Upper lobe of left lung (tissue), 6 donors: Measurements from ENCODE around the gene DEPDC1. TPM values are rescaled to one million over a fixed set of nuclear protein-coding genes. Genes with fewer than 3 reads are reported as not detected.
"Not testable (repeated sequence)": the region's sequence is repeated elsewhere in the genome, so short reads cannot be mapped to it uniquely, and the experiment has no call there.

Experiments used
- ATAC-seq, 2 donors: fragments of 200-7000 bp; cut with Tn5 transposase; one replicate each; pipeline ENCODE4 v1.9.1; 2022; ENCODE audit warnings: mild to moderate bottlenecking in 2 of 2, moderate library complexity in 2 of 2; ENCODE audit not compliant: low FRiP score in 2 of 2
- DNase-seq, 2 donors: peaks; one replicate each; pipeline ENCODE4 v3.0.0-alpha.2; 2019 to 2020
- H3K27ac ChIP-seq, 4 donors: fragments of 200-600 bp; sonication (generic); one replicate each; pipeline ENCODE4 v1.5.1; 2016 to 2019
- H3K27me3 ChIP-seq, 4 donors: fragments of 200-600 bp; sonication (generic); one replicate each; pipeline ENCODE4 v1.5.1; 2017 to 2019
- H3K36me3 ChIP-seq, 4 donors: fragments of 200-600 bp; sonication (generic); one replicate each; pipeline ENCODE4 v1.5.1; 2016 to 2019
- H3K4me1 ChIP-seq, 4 donors: fragments of 200-600 bp; sonication (generic); one replicate each; pipeline ENCODE4 v1.5.1; 2018 to 2019
- H3K4me3 ChIP-seq, 4 donors: fragments of 200-600 bp; sonication (generic); one replicate each; pipeline ENCODE4 v1.5.1; 2017 to 2019; ENCODE audit warnings: mild to moderate bottlenecking in 2 of 4, moderate library complexity in 1 of 4
- H3K9me3 ChIP-seq, 4 donors: fragments of 200-600 bp; sonication (generic); one replicate each; pipeline ENCODE4 v1.5.1; 2018 to 2019
- EP300 ChIP-seq, 4 donors: sonication (generic); formaldehyde crosslinking; IDR thresholded peaks; one replicate each; pipeline ENCODE4 v1.5.1; 2017; ENCODE audit warnings: antibody characterized with exemption in 4 of 4, control low read depth in 2 of 4
- POLR2A ChIP-seq, 4 donors: fragments of 450-650 bp; IDR thresholded peaks; one replicate each; pipeline ENCODE4 v1.5.1; 2016 to 2017; ENCODE audit warnings: antibody characterized with exemption in 4 of 4, mild to moderate bottlenecking in 2 of 4
- POLR2AphosphoS5 ChIP-seq, 2 donors: sonication (generic); formaldehyde crosslinking; IDR thresholded peaks; one replicate each; pipeline ENCODE4 v1.5.1; 2017; ENCODE audit warnings: antibody characterized with exemption in 2 of 2
- WGBS, 2 donors: methylation state at CpG; one replicate each; pipeline ENCODE4 v1.1.5; 2017 to 2018; 5-methylcytosine and 5-hydroxymethylcytosine counted together
- total RNA-seq, 6 donors: library from RNA; depleted of rRNA in 4 of 6; stranded (reverse); fragments of >200 nt in 4 of 6; gene quantifications; one replicate each; pipeline versions ENCODE4 v1.1.0 to v1.2.1, GENCODE V29; 2016 to 2021
- TF ChIP-seq, protein P1 (sequence below), 6 experiments: fragments of 450-650 bp in 4 of 6; fragments of 200-600 bp in 2 of 6; sonication (generic) in 2 of 6; IDR thresholded peaks; one replicate each; pipeline ENCODE4 v1.5.1; 2016 to 2019; ENCODE audit warnings: antibody characterized with exemption in 6 of 6
- donor health status: DM: no; HTN: no; CAD: no; lungs with moderate emphysema.
- donor health status: DM: no; HTN: yes; CAD: no; lungs with severe emphysema.

Gene DEPDC1
- total RNA-seq, 6 donors from 2014 or later = 0.14 to 1.6 (median 0.69) TPM; not detected in 1

GRCh38 chr1:68481041-68481440 lies 15.8 kb downstream of the DEPDC1 start:
- Histone ChIP-seq H3K9me3 (no peaks in the 10 kb centered on the region), H3K27ac (no peak overlapping the region), H3K4me1 (no peaks in the 10 kb centered on the region), H3K36me3 (no peaks in the 10 kb centered on the region), H3K4me3 (no peak overlapping the region), H3K27me3 (no peaks in the 10 kb centered on the region)
- TF ChIP-seq, protein P1, sequence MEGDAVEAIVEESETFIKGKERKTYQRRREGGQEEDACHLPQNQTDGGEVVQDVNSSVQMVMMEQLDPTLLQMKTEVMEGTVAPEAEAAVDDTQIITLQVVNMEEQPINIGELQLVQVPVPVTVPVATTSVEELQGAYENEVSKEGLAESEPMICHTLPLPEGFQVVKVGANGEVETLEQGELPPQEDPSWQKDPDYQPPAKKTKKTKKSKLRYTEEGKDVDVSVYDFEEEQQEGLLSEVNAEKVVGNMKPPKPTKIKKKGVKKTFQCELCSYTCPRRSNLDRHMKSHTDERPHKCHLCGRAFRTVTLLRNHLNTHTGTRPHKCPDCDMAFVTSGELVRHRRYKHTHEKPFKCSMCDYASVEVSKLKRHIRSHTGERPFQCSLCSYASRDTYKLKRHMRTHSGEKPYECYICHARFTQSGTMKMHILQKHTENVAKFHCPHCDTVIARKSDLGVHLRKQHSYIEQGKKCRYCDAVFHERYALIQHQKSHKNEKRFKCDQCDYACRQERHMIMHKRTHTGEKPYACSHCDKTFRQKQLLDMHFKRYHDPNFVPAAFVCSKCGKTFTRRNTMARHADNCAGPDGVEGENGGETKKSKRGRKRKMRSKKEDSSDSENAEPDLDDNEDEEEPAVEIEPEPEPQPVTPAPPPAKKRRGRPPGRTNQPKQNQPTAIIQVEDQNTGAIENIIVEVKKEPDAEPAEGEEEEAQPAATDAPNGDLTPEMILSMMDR (IDR thresholded peaks at IDR 0.05) = no peak
- no peak for TF ChIP-seq EP300 (IDR thresholded peaks at IDR 0.05)
- TF ChIP-seq POLR2A (IDR thresholded peaks at IDR 0.05) = no peak
- TF ChIP-seq POLR2AphosphoS5 (IDR thresholded peaks at IDR 0.05) = no peak
- ATAC-seq (no peak), DNase-seq (no peak)
- WGBS, 2 donors = 89 to 94% methylated on average over 3 of the region's 3 CpGs

- WGBS, 2 donors = 94 to 98% methylated on average over 2 of the region's 2 CpGs
- Histone ChIP-seq H3K4me1 (no peaks in the 10 kb centered on the region), H3K27ac (no peak overlapping the region), H3K27me3 (no peaks in the 10 kb centered on the region), H3K4me3 (no peak overlapping the region), H3K9me3 (no peaks in the 10 kb centered on the region), H3K36me3 (no peaks in the 10 kb centered on the region)
- TF ChIP-seq, protein P1 (IDR thresholded peaks at IDR 0.05) = no peak
- TF ChIP-seq EP300 (IDR thresholded peaks at IDR 0.05) (no peak), POLR2AphosphoS5 (IDR thresholded peaks at IDR 0.05) (no peak), POLR2A (IDR thresholded peaks at IDR 0.05) (no peak)
- DNase-seq = no peak
- no peak for ATAC-seq
Observed at GRCh38 chr1:68479501-68479900, 17.4 kb downstream of the DEPDC1 start.

DNA sequence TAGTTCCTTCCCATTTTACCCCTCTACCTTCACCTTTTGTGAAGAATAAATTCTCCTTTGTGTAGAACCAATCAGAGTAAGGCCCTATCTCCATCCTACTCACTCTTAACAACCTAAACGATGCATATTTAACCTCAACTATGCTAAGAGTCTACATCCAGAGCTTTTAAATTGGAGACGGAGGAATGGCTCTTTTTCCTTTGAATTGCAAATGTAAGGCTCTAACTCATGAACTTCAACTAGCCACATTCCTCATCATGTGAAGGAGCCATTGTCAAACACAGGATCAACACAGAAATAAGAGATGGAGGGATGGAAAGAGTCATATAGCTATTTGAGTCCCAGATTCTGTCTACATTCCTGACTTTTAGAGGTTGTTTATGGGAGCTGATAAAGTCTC lies 18.2 kb downstream of the DEPDC1 start:
- no peak for DNase-seq
- TF ChIP-seq EP300 (IDR thresholded peaks at IDR 0.05) = no peak
- TF ChIP-seq, protein P1 (IDR thresholded peaks at IDR 0.05) = no peak
- no peak for TF ChIP-seq POLR2AphosphoS5 (IDR thresholded peaks at IDR 0.05)
- no peak for TF ChIP-seq POLR2A (IDR thresholded peaks at IDR 0.05)
- 83 to 91% methylated on average over 2 of the region's 2 CpGs for WGBS, 2 donors
- no peaks in the 10 kb centered on the region for H3K36me3 ChIP-seq
- H3K27me3 ChIP-seq = no peaks in the 10 kb centered on the region
- no peak for ATAC-seq
- H3K9me3 ChIP-seq = no peaks in the 10 kb centered on the region
- H3K4me3 ChIP-seq = no peak overlapping the region
- no peaks in the 10 kb centered on the region for H3K4me1 ChIP-seq
- H3K27ac ChIP-seq = no peak overlapping the region

DNA sequence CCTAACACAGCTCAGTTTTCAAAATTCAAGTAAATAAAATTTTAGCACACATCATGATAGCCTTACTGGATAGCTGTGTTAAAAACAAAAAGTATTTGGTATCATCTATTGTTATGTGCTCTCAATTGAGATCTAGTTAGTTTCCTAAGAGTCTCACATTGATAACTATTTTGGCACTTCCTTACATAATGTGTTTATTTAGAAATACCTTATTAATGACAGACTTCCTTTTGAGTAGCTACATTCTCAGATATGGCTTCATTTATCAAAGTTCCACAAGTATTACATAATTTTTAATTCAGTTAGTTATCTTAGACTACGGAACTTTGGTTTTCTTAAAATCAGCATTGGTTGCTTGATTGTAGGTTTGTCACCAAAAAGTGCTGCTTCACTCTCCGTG lies 20.3 kb downstream of the DEPDC1 start:
- H3K27ac ChIP-seq, H3K27me3 ChIP-seq, H3K4me3 ChIP-seq, ATAC-seq, H3K36me3 ChIP-seq, H3K9me3 ChIP-seq, H3K4me1 ChIP-seq, DNase-seq: not testable (repeated sequence)
- 65 to 81% methylated on average over 2 of the region's 2 CpGs for WGBS, 2 donors

DNA sequence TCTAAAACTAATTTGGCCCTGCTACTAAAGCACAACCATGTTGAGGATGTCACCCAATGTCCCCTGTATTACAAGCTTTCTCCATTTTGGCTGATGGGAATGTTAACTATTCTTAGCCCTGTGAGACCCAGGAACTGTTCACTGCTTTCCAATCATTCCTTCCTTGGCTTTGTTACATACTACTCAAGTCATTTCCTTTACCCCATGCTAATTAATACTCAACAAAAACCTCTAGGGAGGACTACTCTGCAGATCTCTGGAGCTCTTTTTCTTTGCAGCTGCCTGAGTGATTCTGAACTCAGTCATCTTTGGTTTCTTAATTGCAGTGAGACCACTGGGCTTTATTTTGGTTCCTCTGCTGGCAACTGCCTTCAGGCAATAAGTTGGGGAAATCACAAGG lies 23.8 kb downstream of the DEPDC1 start:
- DNase-seq (no peak), ATAC-seq (no peak)
- Histone ChIP-seq H3K36me3 (no peaks in the 10 kb centered on the region), H3K27me3 (no peaks in the 10 kb centered on the region), H3K27ac (no peak overlapping the region), H3K4me1 (no peaks in the 10 kb centered on the region), H3K4me3 (no peak overlapping the region), H3K9me3 (no peaks in the 10 kb centered on the region)
- TF ChIP-seq POLR2AphosphoS5 (IDR thresholded peaks at IDR 0.05) (no peak), POLR2A (IDR thresholded peaks at IDR 0.05) (no peak), EP300 (IDR thresholded peaks at IDR 0.05) (no peak)
- TF ChIP-seq, protein P1 (IDR thresholded peaks at IDR 0.05) = no peak
